ENCODE measurements around the gene OR13A1. TPM values are rescaled to one million over a fixed set of nuclear protein-coding genes. Genes with fewer than 3 reads are reported as not detected.
"Not testable (repeated sequence)": the region's sequence is repeated elsewhere in the genome, so short reads cannot be mapped to it uniquely, and the experiment has no call there.

The OR13A1 gene
- total and polyA plus RNA-seq, 4 donors, result not detected

DNA sequence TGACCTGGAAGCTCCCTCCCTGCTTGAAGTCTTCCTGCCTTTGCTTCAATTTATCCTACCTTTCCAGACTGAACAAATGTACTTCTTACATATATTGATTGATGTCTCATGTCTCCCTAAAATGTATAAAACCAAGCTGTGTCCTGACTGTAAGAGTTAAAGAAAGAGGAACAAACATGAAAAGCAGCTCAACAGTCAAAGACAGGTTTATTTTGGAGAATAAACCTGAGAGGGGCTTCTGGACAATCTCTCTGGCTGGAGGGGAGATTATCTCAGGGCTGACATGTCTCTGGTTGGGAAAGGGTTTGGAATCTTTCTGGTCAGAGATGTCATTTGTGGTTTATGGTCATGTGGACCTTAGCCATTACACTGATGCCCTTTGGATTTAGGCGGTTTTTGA is 41.0 kb downstream of the OR13A1 start:
- ATAC-seq (ENCODE audit: low FRiP score), result no peak
- 82 to 83% methylated on average over 1 of the region's 1 CpG for WGBS, 2 donors
- Histone ChIP-seq H3K9me3 (ENCODE audit: control insufficient read depth, low read length) (no peaks in the 10 kb centered on the region), H3K4me3 (ENCODE audit: low read length in 2 of 2) (no peak overlapping the region), H3K27me3 (ENCODE audit: control insufficient read depth in 1 of 2, insufficient read depth in 2 of 2, low read length in 1 of 2) (no peaks in the 10 kb centered on the region), H3K27ac (ENCODE audit: low read depth in 1 of 2, low read length in 2 of 2) (no peak overlapping the region), H3K4me1 (ENCODE audit: control insufficient read depth in 1 of 2, insufficient read depth in 2 of 2, low read length in 2 of 2) (no peaks in the 10 kb centered on the region), H3K36me3 (ENCODE audit: control insufficient read depth in 1 of 2, insufficient read depth in 2 of 2, low read length in 1 of 2) (no peaks in the 10 kb centered on the region)
- intact Hi-C loops (cut with DNase I), result no loop called here
- no peak for DNase-seq

GRCh38 chr10:45267777-45268176 is 47.6 kb downstream of the OR13A1 start:
- H3K27ac ChIP-seq (ENCODE audit: low read depth in 1 of 2, low read length in 2 of 2); H3K4me3 ChIP-seq (ENCODE audit: low read length in 2 of 2); intact Hi-C loops (cut with DNase I); H3K27me3 ChIP-seq (ENCODE audit: control insufficient read depth in 1 of 2, insufficient read depth in 2 of 2, low read length in 1 of 2); ATAC-seq (ENCODE audit: low FRiP score); H3K4me1 ChIP-seq (ENCODE audit: control insufficient read depth in 1 of 2, insufficient read depth in 2 of 2, low read length in 2 of 2); DNase-seq; H3K36me3 ChIP-seq (ENCODE audit: control insufficient read depth in 1 of 2, insufficient read depth in 2 of 2, low read length in 1 of 2): not testable (repeated sequence)
- WGBS, 2 donors, result 55 to 67% methylated on average over 2 of the region's 2 CpGs
- H3K9me3 ChIP-seq (ENCODE audit: control insufficient read depth, low read length), result peaks cover 10% of the 10 kb centered on the region

- H3K27ac ChIP-seq (ENCODE audit: low read depth in 1 of 2, low read length in 2 of 2), result no peak overlapping the region
- H3K4me3 ChIP-seq (ENCODE audit: low read length in 2 of 2), result no peak overlapping the region
- H3K27me3 ChIP-seq (ENCODE audit: control insufficient read depth in 1 of 2, insufficient read depth in 2 of 2, low read length in 1 of 2), result no peaks in the 10 kb centered on the region
- no peaks in the 10 kb centered on the region for H3K4me1 ChIP-seq (ENCODE audit: control insufficient read depth in 1 of 2, insufficient read depth in 2 of 2, low read length in 2 of 2)
- no peak for ATAC-seq (ENCODE audit: low FRiP score)
- H3K9me3 ChIP-seq (ENCODE audit: control insufficient read depth, low read length), result peaks cover 10% of the 10 kb centered on the region
- WGBS, 2 donors, result 84 to 87% methylated on average over 4 of the region's 4 CpGs
- intact Hi-C loops (cut with DNase I), result no loop called here
- DNase-seq, result no peak
- H3K36me3 ChIP-seq (ENCODE audit: control insufficient read depth in 1 of 2, insufficient read depth in 2 of 2, low read length in 1 of 2), result no peaks in the 10 kb centered on the region
Observed at GRCh38 chr10:45265996-45266395, 49.4 kb downstream of the OR13A1 start.

DNA sequence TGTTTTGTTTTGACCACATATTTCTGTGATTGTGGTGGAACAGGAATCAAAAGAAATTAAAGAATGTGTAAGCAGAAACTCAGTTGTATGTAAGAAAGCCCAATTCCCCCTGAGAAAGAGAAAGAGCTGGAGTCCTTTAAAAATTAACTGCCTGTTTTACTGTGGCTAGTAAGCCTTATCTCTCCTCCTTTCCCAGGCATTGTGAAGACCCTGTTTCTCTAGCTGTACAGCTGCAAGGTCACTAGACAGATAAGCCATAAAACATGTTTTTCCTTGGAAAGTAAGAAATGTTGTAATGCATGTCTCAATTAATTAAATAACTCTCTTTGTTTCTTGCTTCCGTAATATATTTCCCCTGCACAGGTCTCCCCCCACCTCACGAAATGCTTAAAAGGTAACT is 53.5 kb downstream of the OR13A1 start:
- H3K4me3 ChIP-seq (ENCODE audit: low read length in 2 of 2), result no peak overlapping the region
- WGBS, 2 donors, result 69 to 77% methylated on average over 2 of the region's 2 CpGs
- no peaks in the 10 kb centered on the region for H3K27me3 ChIP-seq (ENCODE audit: control insufficient read depth in 1 of 2, insufficient read depth in 2 of 2, low read length in 1 of 2)
- H3K27ac ChIP-seq (ENCODE audit: low read depth in 1 of 2, low read length in 2 of 2), result no peak overlapping the region
- ATAC-seq (ENCODE audit: low FRiP score) (no peak), DNase-seq (no peak)
- no peaks in the 10 kb centered on the region for H3K36me3 ChIP-seq (ENCODE audit: control insufficient read depth in 1 of 2, insufficient read depth in 2 of 2, low read length in 1 of 2)
- intact Hi-C loops (cut with DNase I), result no loop called here
- H3K9me3 ChIP-seq (ENCODE audit: control insufficient read depth, low read length), result peaks cover 10% of the 10 kb centered on the region
- H3K4me1 ChIP-seq (ENCODE audit: control insufficient read depth in 1 of 2, insufficient read depth in 2 of 2, low read length in 2 of 2), result no peaks in the 10 kb centered on the region

DNA sequence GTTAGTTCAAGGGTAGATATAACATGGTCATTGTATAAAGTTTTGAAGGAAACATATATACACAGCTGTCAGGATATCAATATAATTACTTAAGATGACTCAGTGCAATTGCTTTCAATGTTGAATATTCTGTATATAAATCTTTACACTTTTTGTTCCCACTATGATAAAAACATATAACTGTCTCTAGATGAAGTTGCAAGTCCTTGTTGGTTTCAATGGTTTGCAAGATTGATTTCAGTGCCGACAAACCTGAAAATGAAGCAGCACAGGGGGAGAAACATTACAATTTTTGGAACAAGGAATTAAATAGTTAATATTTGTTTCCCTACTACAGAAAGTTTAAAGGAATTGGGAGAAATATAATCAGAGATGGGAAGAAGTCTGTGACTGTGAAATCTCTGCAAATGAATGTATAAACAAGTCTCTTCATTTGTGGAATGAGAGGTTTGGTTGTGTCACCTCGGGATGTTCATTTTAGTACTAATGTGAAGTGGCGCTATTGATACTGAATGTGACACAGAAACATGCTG is 54.1 kb downstream of the OR13A1 start:
- Histone ChIP-seq H3K4me1 (ENCODE audit: control insufficient read depth in 1 of 2, insufficient read depth in 2 of 2, low read length in 2 of 2) (no peaks in the 10 kb centered on the region), H3K27me3 (ENCODE audit: control insufficient read depth in 1 of 2, insufficient read depth in 2 of 2, low read length in 1 of 2) (no peaks in the 10 kb centered on the region), H3K36me3 (ENCODE audit: control insufficient read depth in 1 of 2, insufficient read depth in 2 of 2, low read length in 1 of 2) (no peaks in the 10 kb centered on the region), H3K9me3 (ENCODE audit: control insufficient read depth, low read length) (peaks cover 10% of the 10 kb centered on the region), H3K4me3 (ENCODE audit: low read length in 2 of 2) (no peak overlapping the region), H3K27ac (ENCODE audit: low read depth in 1 of 2, low read length in 2 of 2) (no peak overlapping the region)
- no peak for ATAC-seq (ENCODE audit: low FRiP score)
- no peak for DNase-seq
- intact Hi-C loops (cut with DNase I), result no loop called here
- 84 to 91% methylated on average over 3 of the region's 3 CpGs for WGBS, 2 donors

DNA sequence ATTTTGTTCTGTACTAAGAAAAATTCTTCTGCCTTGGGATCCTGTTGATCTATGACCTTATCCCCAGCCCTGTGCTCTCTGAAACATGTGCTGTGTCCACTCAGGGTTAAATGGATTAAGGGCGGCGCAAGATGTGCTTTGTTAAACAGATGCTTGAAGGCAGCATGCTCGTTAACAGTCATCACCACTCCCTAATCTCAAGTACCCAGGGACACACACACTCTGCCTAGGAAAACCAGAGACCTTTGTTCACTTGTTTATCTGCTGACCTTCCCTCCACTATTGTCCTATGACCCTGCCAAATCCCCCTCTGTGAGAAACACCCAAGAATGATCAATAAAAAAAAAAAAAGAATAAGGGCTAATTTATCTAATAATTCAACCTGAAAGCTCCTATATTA is 54.8 kb downstream of the OR13A1 start:
- H3K27me3 ChIP-seq (ENCODE audit: control insufficient read depth in 1 of 2, insufficient read depth in 2 of 2, low read length in 1 of 2); H3K27ac ChIP-seq (ENCODE audit: low read depth in 1 of 2, low read length in 2 of 2); intact Hi-C loops (cut with DNase I); H3K4me1 ChIP-seq (ENCODE audit: control insufficient read depth in 1 of 2, insufficient read depth in 2 of 2, low read length in 2 of 2); H3K36me3 ChIP-seq (ENCODE audit: control insufficient read depth in 1 of 2, insufficient read depth in 2 of 2, low read length in 1 of 2); DNase-seq; H3K4me3 ChIP-seq (ENCODE audit: low read length in 2 of 2); H3K9me3 ChIP-seq (ENCODE audit: control insufficient read depth, low read length); ATAC-seq (ENCODE audit: low FRiP score): not testable (repeated sequence)
- WGBS, 2 donors, result 72 to 85% methylated on average over 3 of the region's 3 CpGs

DNA sequence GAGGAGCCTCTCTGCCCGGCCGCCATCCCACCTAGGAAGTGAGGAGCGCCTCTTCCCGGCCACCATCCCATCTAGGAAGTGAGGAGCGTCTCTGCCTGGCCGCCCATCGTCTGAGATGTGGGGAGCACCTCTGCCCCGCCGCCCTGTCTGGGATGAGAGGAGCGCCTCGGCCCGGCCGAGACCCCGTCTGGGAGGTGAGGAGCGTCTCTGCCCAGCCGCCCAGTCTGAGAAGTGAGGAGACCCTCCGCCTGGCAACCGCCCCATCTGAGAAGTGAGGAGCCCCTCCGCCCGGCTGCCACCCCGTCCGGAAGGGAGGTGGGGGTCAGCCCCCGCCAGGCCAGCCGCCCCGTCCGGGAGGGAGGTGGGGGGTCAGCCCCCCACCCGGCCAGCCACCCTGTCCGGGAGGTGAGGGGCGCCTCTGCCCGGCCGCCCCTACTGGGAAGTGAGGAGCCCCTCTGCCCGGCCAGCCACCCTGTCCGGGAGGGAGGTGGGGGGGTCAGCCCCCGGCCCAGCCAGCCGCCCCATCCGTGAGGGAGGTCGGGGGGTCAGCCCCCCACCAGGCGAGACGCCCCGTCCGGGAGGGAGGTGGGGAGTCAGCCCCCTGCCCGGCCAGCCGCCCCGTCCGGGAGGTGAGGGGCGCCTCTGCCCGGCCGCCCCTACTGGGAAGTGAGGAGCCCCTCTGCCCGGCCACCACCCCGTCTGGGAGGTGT is 55.5 kb downstream of the OR13A1 start:
- H3K4me3 ChIP-seq (ENCODE audit: low read length in 2 of 2); H3K36me3 ChIP-seq (ENCODE audit: control insufficient read depth in 1 of 2, insufficient read depth in 2 of 2, low read length in 1 of 2); intact Hi-C loops (cut with DNase I); H3K9me3 ChIP-seq (ENCODE audit: control insufficient read depth, low read length); H3K4me1 ChIP-seq (ENCODE audit: control insufficient read depth in 1 of 2, insufficient read depth in 2 of 2, low read length in 2 of 2); DNase-seq; H3K27ac ChIP-seq (ENCODE audit: low read depth in 1 of 2, low read length in 2 of 2); H3K27me3 ChIP-seq (ENCODE audit: control insufficient read depth in 1 of 2, insufficient read depth in 2 of 2, low read length in 1 of 2); ATAC-seq (ENCODE audit: low FRiP score): not testable (repeated sequence)
- 83 to 88% methylated on average over 24 to 45 of the region's 50 CpGs for WGBS, 2 donors

GRCh38 chr10:45257600-45257999 is 57.8 kb downstream of the OR13A1 start:
- ATAC-seq (ENCODE audit: low FRiP score) (no peak), DNase-seq (no peak)
- H3K36me3 ChIP-seq (ENCODE audit: control insufficient read depth in 1 of 2, insufficient read depth in 2 of 2, low read length in 1 of 2), result no peaks in the 10 kb centered on the region
- WGBS, 2 donors, result 80 to 82% methylated on average over 2 of the region's 2 CpGs
- no peak overlapping the region for H3K4me3 ChIP-seq (ENCODE audit: low read length in 2 of 2)
- H3K4me1 ChIP-seq (ENCODE audit: control insufficient read depth in 1 of 2, insufficient read depth in 2 of 2, low read length in 2 of 2), result no peaks in the 10 kb centered on the region
- H3K9me3 ChIP-seq (ENCODE audit: control insufficient read depth, low read length), result no peaks in the 10 kb centered on the region
- intact Hi-C loops (cut with DNase I), result no loop called here
- H3K27ac ChIP-seq (ENCODE audit: low read depth in 1 of 2, low read length in 2 of 2), result no peak overlapping the region
- H3K27me3 ChIP-seq (ENCODE audit: control insufficient read depth in 1 of 2, insufficient read depth in 2 of 2, low read length in 1 of 2), result no peaks in the 10 kb centered on the region

- DNase-seq (no peak), ATAC-seq (ENCODE audit: low FRiP score) (no peak)
- intact Hi-C loops (cut with DNase I), result no loop called here
- Histone ChIP-seq H3K27me3 (ENCODE audit: control insufficient read depth in 1 of 2, insufficient read depth in 2 of 2, low read length in 1 of 2) (no peaks in the 10 kb centered on the region), H3K4me3 (ENCODE audit: low read length in 2 of 2) (no peak overlapping the region), H3K4me1 (ENCODE audit: control insufficient read depth in 1 of 2, insufficient read depth in 2 of 2, low read length in 2 of 2) (no peaks in the 10 kb centered on the region), H3K9me3 (ENCODE audit: control insufficient read depth, low read length) (no peaks in the 10 kb centered on the region), H3K27ac (ENCODE audit: low read depth in 1 of 2, low read length in 2 of 2) (no peak overlapping the region), H3K36me3 (ENCODE audit: control insufficient read depth in 1 of 2, insufficient read depth in 2 of 2, low read length in 1 of 2) (no peaks in the 10 kb centered on the region)
Observed at GRCh38 chr10:45256246-45256645, 59.2 kb downstream of the OR13A1 start.

Measured in aorta (tissue), 5 donors.